Body of pancreas (tissue), 4 donors: ENCODE data around the gene KIF9.

Experiments
- CTCF ChIP-seq, 7 experiments: fragments of 450-650 bp in 4 of 7; fragments of 200-600 bp in 3 of 7; sonication (generic) in 3 of 7; IDR thresholded peaks; one replicate each; pipeline ENCODE4 v1.5.1; 2016 to 2019; ENCODE audit warnings: antibody characterized with exemption in 7 of 7
- POLR2A ChIP-seq, 3 donors: fragments of 450-650 bp; IDR thresholded peaks; one replicate each; pipeline ENCODE4 v1.6.1; 2016; ENCODE audit warnings: antibody characterized with exemption in 3 of 3, mild to moderate bottlenecking in 2 of 3

GRCh38 chr3:47243419-47244147 is 39.0 kb downstream of the KIF9 start:
- TF ChIP-seq CTCF (IDR thresholded peaks at IDR 0.05): no peak
- no peak for TF ChIP-seq POLR2A (IDR thresholded peaks at IDR 0.05)
